GM21619 (cell line): Measurements from ENCODE around the gene ID2.

Source experiments
- ATAC-seq: cut with Tn5 transposase; IDR thresholded peaks from one replicate; pipeline ENCODE4 v1.9.1; 2021; ENCODE audit not compliant: unreplicated experiment

Gene ID2

GRCh38 chr2:8681786-8682692 is at the start of gene ID2:
TSS of gene ID2 (plus strand) at chr2:8682056. CDS start at chr2:8682166, 110 bp downstream.
- ATAC-seq: peak; percentile 51

GRCh38 chr2:8632755-8633154 is 49.1 kb upstream of the ID2 start:
- ATAC-seq: no peak

GRCh38 chr2:8633186-8633734 is 48.6 kb upstream of the ID2 start:
- no peak for ATAC-seq

GRCh38 chr2:8633735-8634313 is 48.0 kb upstream of the ID2 start:
- no peak for ATAC-seq

- ATAC-seq: no peak
Observed at GRCh38 chr2:8634466-8635172, 47.2 kb upstream of the ID2 start.

- ATAC-seq: no peak
Observed at GRCh38 chr2:8636041-8636491, 45.8 kb upstream of the ID2 start.

- no peak for ATAC-seq
Observed at GRCh38 chr2:8636721-8637636, 44.9 kb upstream of the ID2 start.

- no peak for ATAC-seq
Observed at GRCh38 chr2:8638327-8638726, 43.5 kb upstream of the ID2 start.

GRCh38 chr2:8639122-8639635 is 42.7 kb upstream of the ID2 start:
- no peak for ATAC-seq

GRCh38 chr2:8640498-8640897 is 41.4 kb upstream of the ID2 start:
- ATAC-seq: no peak

GRCh38 chr2:8641301-8641965 is 40.4 kb upstream of the ID2 start:
- no peak for ATAC-seq

GRCh38 chr2:8642366-8643068 is 39.3 kb upstream of the ID2 start:
- no peak for ATAC-seq

- ATAC-seq: no peak
Observed at GRCh38 chr2:8643250-8643995, 38.4 kb upstream of the ID2 start.

GRCh38 chr2:8643996-8644356 is 37.9 kb upstream of the ID2 start:
- ATAC-seq: no peak

- ATAC-seq: no peak
Observed at GRCh38 chr2:8644605-8645175, 37.2 kb upstream of the ID2 start.

- ATAC-seq: no peak
Observed at GRCh38 chr2:8645176-8645831, 36.6 kb upstream of the ID2 start.

- no peak for ATAC-seq
Observed at GRCh38 chr2:8646731-8647461, 35.0 kb upstream of the ID2 start.
